Activated CD4-positive, alpha-beta memory T cell treated with anti-CD3 and anti-CD28 coated beads for 36 hours (primary cell): ENCODE data around the gene SPTBN1. TPM values are rescaled to one million over a fixed set of nuclear protein-coding genes. Genes with fewer than 3 reads are reported as not detected.
A peak's percentile ranks its signal among the peaks of the same experiment; 100 is the strongest.
"Not testable (repeated sequence)": the region's sequence is repeated elsewhere in the genome, so short reads cannot be mapped to it uniquely, and the experiment has no call there.

Experiments used
- CTCF ChIA-PET: fragments of 350-600 bp; sonication (Branson Sonifier 250); formaldehyde crosslinking; loops from one replicate; lab custom pipeline; 2021; ENCODE audit warnings: antibody characterized with exemption, inconsistent platforms; lab: Charles Lee
- POLR2A ChIA-PET: fragments of 350-600 bp; sonication (Branson Sonifier 250); formaldehyde crosslinking; loops from one replicate; lab custom pipeline; 2021; ENCODE audit warnings: antibody characterized with exemption; lab: Charles Lee
- DNase-seq: peaks from one replicate; pipeline ENCODE4 v3.0.0-alpha.2; 2020
- H3K27ac Mint-ChIP-seq: one replicate; pipeline ENCODE4 v1.8.0; 2021; ENCODE audit warnings: mixed read lengths
- H3K27me3 Mint-ChIP-seq: one replicate; pipeline ENCODE4 v1.8.0; 2021; ENCODE audit warnings: mixed read lengths
- H3K36me3 Mint-ChIP-seq: one replicate; pipeline ENCODE4 v1.8.0; 2021; ENCODE audit warnings: mixed read lengths
- H3K4me1 Mint-ChIP-seq: one replicate; pipeline ENCODE4 v1.8.0; 2021; ENCODE audit warnings: low read depth, mixed read lengths
- H3K4me3 Mint-ChIP-seq: one replicate; pipeline ENCODE4 v1.8.0; 2021; ENCODE audit warnings: mild to moderate bottlenecking, mixed read lengths
- H3K9me3 Mint-ChIP-seq: one replicate; pipeline ENCODE4 v1.8.0; 2021; ENCODE audit warnings: mixed read lengths
- intact Hi-C: fragments of 100-400 bp; cut with micrococcal nuclease; formaldehyde crosslinking; loops from one replicate; pipeline ENCODE4 v1.15.1; 2023
- total RNA-seq, 2 experiments: library from RNA; stranded (reverse); gene quantifications; one replicate each; pipeline ENCODE4 v1.2.3, GENCODE V29; 2021

SPTBN1 gene
- total RNA-seq, 2 experiments from 2014 or later = 67.5 to 68.1 TPM

GRCh38 chr2:54497763-54498680 lies 41.9 kb downstream of the SPTBN1 start:
- no peak for DNase-seq
- CTCF ChIA-PET = interaction anchor here (0.6 to 1.2 kb wide), 2 partner anchors 206 to 526 kb away, joined by 3 to 6 read pairs; no protein-coding TSS in a partner anchor
- Mint-ChIP-seq H3K27ac (no peak overlapping the region), H3K27me3 (peaks cover 5% of the 10 kb centered on the region), H3K4me3 (no peak overlapping the region), H3K9me3 (no peaks in the 10 kb centered on the region), H3K4me1 (no peaks in the 10 kb centered on the region), H3K36me3 (no peaks in the 10 kb centered on the region)
- POLR2A ChIA-PET = interaction anchor here (1.3 kb wide), 1 partner anchor 15 kb away, joined by 3 read pairs; no protein-coding TSS in a partner anchor
- intact Hi-C loops = no loop called here

DNA sequence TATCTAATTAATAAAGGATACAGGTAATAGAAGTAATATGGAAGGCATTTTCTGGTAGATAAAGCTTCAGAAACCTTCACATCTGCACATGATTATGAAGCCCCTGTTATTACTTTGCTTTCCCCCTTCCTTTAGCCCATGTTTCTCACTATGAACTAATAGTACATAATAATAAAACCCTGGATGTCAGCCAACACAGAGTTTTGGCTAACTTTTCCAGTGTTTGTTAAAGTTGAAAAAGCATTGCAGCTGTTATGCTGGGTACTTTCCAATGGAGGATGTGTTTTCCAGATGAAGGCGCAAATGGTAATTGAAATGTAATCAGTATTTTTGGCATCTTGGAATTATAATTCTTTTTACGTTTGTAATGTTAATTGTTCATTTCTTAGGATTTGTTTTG lies 43.5 kb downstream of the SPTBN1 start:
- POLR2A ChIA-PET = no interaction called here
- CTCF ChIA-PET = interaction anchor here (1.0 to 4.3 kb wide), 2 partner anchors 205 to 393 kb away, joined by 3 to 20 read pairs; no protein-coding TSS in a partner anchor
- no peak for DNase-seq
- intact Hi-C loops = loop anchor here (5.0 kb wide), 1 partner anchor 392 kb away; no protein-coding TSS in a partner anchor
- Mint-ChIP-seq H3K36me3 (no peaks in the 10 kb centered on the region), H3K27me3 (no peaks in the 10 kb centered on the region), H3K9me3 (no peaks in the 10 kb centered on the region), H3K4me1 (no peaks in the 10 kb centered on the region), H3K4me3 (no peak overlapping the region), H3K27ac (no peak overlapping the region)

- DNase-seq = no peak
- intact Hi-C loops = loop anchor here (5.0 kb wide), 1 partner anchor 393 kb away; no protein-coding TSS in a partner anchor
- H3K27ac Mint-ChIP-seq = no peak overlapping the region
- ChIA-PET POLR2A (no interaction called here), CTCF (interaction anchor here (0.6 to 4.3 kb wide), 7 partner anchors 9 to 1128 kb away, joined by 3 to 20 read pairs (median 3); no protein-coding TSS in a partner anchor)
- H3K4me1 Mint-ChIP-seq = no peaks in the 10 kb centered on the region
- no peaks in the 10 kb centered on the region for H3K36me3 Mint-ChIP-seq
- H3K9me3 Mint-ChIP-seq = no peaks in the 10 kb centered on the region
- no peaks in the 10 kb centered on the region for H3K27me3 Mint-ChIP-seq
- no peak overlapping the region for H3K4me3 Mint-ChIP-seq
These were observed 44.5 kb downstream of the SPTBN1 start for GRCh38 chr2:54500404-54501205.

GRCh38 chr2:54502731-54503130 lies 46.6 kb downstream of the SPTBN1 start:
- Mint-ChIP-seq H3K9me3 (no peaks in the 10 kb centered on the region), H3K4me3 (no peak overlapping the region), H3K27ac (no peak overlapping the region), H3K27me3 (no peaks in the 10 kb centered on the region), H3K36me3 (no peaks in the 10 kb centered on the region), H3K4me1 (no peaks in the 10 kb centered on the region)
- POLR2A ChIA-PET = no interaction called here
- intact Hi-C loops = loop anchor here (5.0 kb wide), 1 partner anchor 395 kb away; no protein-coding TSS in a partner anchor
- CTCF ChIA-PET = interaction anchor here (1.2 to 4.3 kb wide), 8 partner anchors 11 to 399 kb away, joined by 3 to 20 read pairs (median 6); no protein-coding TSS in a partner anchor
- no peak for DNase-seq

- Mint-ChIP-seq H3K27me3 (no peaks in the 10 kb centered on the region), H3K9me3 (no peaks in the 10 kb centered on the region), H3K27ac (no peak overlapping the region), H3K36me3 (no peaks in the 10 kb centered on the region), H3K4me1 (no peaks in the 10 kb centered on the region), H3K4me3 (no peak overlapping the region)
- POLR2A ChIA-PET = no interaction called here
- peak; percentile 50 for DNase-seq
- CTCF ChIA-PET = interaction anchor here (1.2 to 4.3 kb wide), 7 partner anchors 10 to 400 kb away, joined by 3 to 20 read pairs (median 5); no protein-coding TSS in a partner anchor
- intact Hi-C loops = loop anchor here (5.0 kb wide), 1 partner anchor 396 kb away; no protein-coding TSS in a partner anchor
These were observed 47.1 kb downstream of the SPTBN1 start for GRCh38 chr2:54503192-54503591.

DNA sequence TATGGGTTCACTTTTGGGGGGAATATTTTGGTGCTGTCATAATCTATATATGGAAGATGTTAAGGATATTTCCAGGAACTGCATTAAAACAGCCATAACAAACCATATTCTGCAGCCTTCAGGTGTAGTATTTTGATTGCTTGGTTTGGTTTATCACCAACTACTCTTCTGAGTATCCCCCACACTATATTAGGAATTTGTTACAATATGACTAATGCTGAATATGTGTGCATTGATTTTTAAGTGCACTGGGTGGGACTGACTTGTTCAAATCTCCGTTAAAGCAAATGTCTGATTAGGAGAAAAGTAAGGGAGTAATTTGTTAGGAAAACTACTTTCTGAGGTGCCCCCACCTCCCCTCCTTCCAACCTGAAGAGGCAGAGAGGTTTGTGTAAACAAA lies 47.7 kb downstream of the SPTBN1 start:
- CTCF ChIA-PET = interaction anchor here (1.6 to 4.3 kb wide), 3 partner anchors 201 to 397 kb away, joined by 6 to 20 read pairs (median 15); no protein-coding TSS in a partner anchor
- Mint-ChIP-seq H3K27ac (no peak overlapping the region), H3K4me3 (no peak overlapping the region), H3K9me3 (no peaks in the 10 kb centered on the region), H3K36me3 (no peaks in the 10 kb centered on the region), H3K27me3 (no peaks in the 10 kb centered on the region), H3K4me1 (no peaks in the 10 kb centered on the region)
- POLR2A ChIA-PET = no interaction called here
- intact Hi-C loops = loop anchor here (5.0 kb wide), 1 partner anchor 397 kb away; no protein-coding TSS in a partner anchor
- DNase-seq = no peak

DNA sequence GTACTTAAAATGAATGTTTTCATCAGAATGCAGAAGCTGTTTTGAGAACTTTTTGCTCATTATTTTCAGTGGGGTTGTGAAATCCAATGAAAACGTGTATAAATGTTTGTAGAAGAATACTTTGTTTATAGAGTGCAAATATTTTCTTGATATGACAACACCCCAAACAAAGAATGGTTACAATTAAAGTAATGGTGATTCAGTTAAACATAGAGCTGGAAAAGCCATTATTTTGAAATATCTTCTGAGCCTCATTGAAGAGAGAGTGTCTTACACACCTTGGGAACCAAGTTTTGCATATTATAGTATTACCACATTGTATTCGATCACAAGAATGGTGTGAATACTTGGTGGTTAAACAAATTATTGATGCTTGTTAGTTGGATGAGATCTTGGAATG lies 48.7 kb downstream of the SPTBN1 start:
- POLR2A ChIA-PET = no interaction called here
- H3K27ac Mint-ChIP-seq = no peak overlapping the region
- no peak for DNase-seq
- CTCF ChIA-PET = interaction anchor here (1.2 kb wide), 1 partner anchor 397 kb away, joined by 3 read pairs; no protein-coding TSS in a partner anchor
- H3K4me3 Mint-ChIP-seq = no peak overlapping the region
- H3K27me3 Mint-ChIP-seq = no peaks in the 10 kb centered on the region
- no peaks in the 10 kb centered on the region for H3K4me1 Mint-ChIP-seq
- intact Hi-C loops = loop anchor here (5.0 kb wide), 1 partner anchor 398 kb away; no protein-coding TSS in a partner anchor
- no peaks in the 10 kb centered on the region for H3K9me3 Mint-ChIP-seq
- no peaks in the 10 kb centered on the region for H3K36me3 Mint-ChIP-seq

GRCh38 chr2:54508541-54508940 lies 52.4 kb downstream of the SPTBN1 start:
- H3K27me3 Mint-ChIP-seq = no peaks in the 10 kb centered on the region
- no peak for DNase-seq
- H3K4me1 Mint-ChIP-seq = no peaks in the 10 kb centered on the region
- no peaks in the 10 kb centered on the region for H3K36me3 Mint-ChIP-seq
- H3K27ac Mint-ChIP-seq = no peak overlapping the region
- POLR2A ChIA-PET = no interaction called here
- CTCF ChIA-PET = no interaction called here
- intact Hi-C loops = no loop called here
- no peaks in the 10 kb centered on the region for H3K9me3 Mint-ChIP-seq
- H3K4me3 Mint-ChIP-seq = no peak overlapping the region

DNA sequence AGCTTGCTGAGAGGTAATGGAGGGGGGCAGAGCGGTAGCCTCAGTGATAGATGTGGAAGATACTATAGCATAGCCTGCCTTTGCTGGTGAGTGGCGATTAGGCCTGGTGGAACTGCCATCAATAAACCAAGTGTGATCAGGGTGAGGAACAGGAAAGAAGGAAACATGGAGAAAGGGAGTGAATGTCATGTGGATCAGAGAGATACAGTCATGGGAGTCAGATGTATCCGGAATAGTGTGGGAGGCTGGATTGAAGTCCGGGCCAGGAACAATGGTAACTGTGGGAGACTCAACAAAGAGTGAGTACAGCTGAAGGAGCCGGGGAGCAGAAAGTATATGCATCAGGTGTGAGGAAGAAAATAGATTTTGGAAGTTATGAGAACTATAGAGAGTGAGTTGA lies 52.9 kb downstream of the SPTBN1 start:
- H3K4me3 Mint-ChIP-seq, H3K4me1 Mint-ChIP-seq, H3K27me3 Mint-ChIP-seq, H3K9me3 Mint-ChIP-seq, H3K27ac Mint-ChIP-seq, POLR2A ChIA-PET, intact Hi-C loops, DNase-seq, H3K36me3 Mint-ChIP-seq, CTCF ChIA-PET: not testable (repeated sequence)

DNA sequence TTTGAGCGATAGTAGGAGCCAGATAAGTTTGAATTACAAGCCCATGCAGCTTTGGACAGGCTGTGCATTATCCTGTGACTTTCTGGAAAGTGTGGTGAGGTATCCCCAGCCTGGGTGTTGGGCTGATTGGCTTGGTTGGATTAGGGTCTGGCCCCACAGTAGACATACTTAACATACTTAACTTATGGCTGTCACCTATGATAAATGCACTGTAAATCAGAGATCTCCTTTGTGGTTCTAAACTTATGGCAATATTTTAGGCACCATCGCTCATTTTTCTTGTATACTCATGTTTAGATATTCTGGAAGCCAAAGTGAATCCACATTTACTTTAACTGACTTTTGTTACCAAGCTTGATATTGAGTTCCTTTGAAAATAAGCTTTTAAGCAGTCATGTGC lies 54.8 kb downstream of the SPTBN1 start:
- H3K4me3 Mint-ChIP-seq = no peak overlapping the region
- ChIA-PET CTCF (interaction anchor here (0.7 kb wide), 1 partner anchor 194 kb away, joined by 3 read pairs; no protein-coding TSS in a partner anchor), POLR2A (no interaction called here)
- no peak overlapping the region for H3K27ac Mint-ChIP-seq
- H3K4me1 Mint-ChIP-seq = no peaks in the 10 kb centered on the region
- no peaks in the 10 kb centered on the region for H3K9me3 Mint-ChIP-seq
- no peaks in the 10 kb centered on the region for H3K36me3 Mint-ChIP-seq
- DNase-seq = no peak
- no peaks in the 10 kb centered on the region for H3K27me3 Mint-ChIP-seq
- intact Hi-C loops = no loop called here

GRCh38 chr2:54512183-54512582 lies 56.1 kb downstream of the SPTBN1 start:
- Mint-ChIP-seq H3K27ac (no peak overlapping the region), H3K4me1 (no peaks in the 10 kb centered on the region), H3K27me3 (no peaks in the 10 kb centered on the region), H3K36me3 (no peaks in the 10 kb centered on the region), H3K9me3 (no peaks in the 10 kb centered on the region), H3K4me3 (no peak overlapping the region)
- intact Hi-C loops = no loop called here
- ChIA-PET CTCF (interaction anchor here (1.5 to 1.8 kb wide), 2 partner anchors 10 to 192 kb away, joined by 4 read pairs; no protein-coding TSS in a partner anchor), POLR2A (interaction anchor here (1.5 kb wide), 1 partner anchor 14 kb away, joined by 3 read pairs; no protein-coding TSS in a partner anchor)
- DNase-seq = no peak
